Neural progenitor cell (in vitro differentiated cells): ENCODE results near the gene COTL1.

Source experiments
- CTCF ChIP-seq: fragments of 200-600 bp; sonication (generic); IDR thresholded peaks from 2 replicates; pipeline ENCODE4 v1.5.1; 2017; ENCODE audit warnings: antibody characterized with exemption, mild to moderate bottlenecking
- EZH2phosphoT487 ChIP-seq: fragments of 200-600 bp; sonication (generic); IDR thresholded peaks from 2 replicates; pipeline ENCODE4 v1.6.1; 2017; ENCODE audit warnings: antibody characterized with exemption

DNA sequence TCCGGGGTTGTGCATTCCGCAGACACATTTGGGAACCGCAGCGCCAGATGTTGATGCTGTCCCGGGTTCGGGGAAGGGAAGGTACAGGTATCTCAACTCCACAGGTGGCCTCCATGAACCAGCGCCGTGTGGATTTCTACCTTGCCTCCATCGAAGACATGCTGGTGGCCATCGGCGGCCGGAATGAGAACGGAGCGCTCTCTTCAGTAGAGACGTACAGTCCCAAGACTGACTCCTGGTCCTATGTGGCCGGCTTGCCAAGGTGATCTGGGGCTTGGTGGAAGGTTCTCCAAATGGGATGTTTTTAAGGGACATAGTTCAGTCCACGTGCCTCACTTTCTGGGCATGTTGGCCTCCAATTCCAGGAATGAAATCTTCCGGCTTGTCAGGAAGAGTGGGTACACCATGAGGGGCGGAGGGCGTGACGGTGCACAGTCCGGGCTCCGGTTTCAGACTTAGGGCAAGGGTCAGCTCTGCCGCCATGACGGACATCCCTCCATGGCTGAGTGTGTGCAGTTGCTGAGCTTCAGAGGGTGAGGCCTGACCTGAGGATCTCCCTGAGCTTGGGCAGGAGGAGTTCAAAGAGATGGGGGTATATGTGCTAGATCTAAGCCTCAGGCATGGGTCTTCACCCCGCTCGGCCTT lies 41.9 kb upstream of the COTL1 start:
- TF ChIP-seq CTCF = no peak
- no peak for TF ChIP-seq EZH2phosphoT487
